Omental fat pad (tissue), 4 donors: ENCODE measurements around the gene PIKFYVE. TPM values are rescaled to one million over a fixed set of nuclear protein-coding genes. Genes with fewer than 3 reads are reported as not detected.

Experiments
- ATAC-seq: fragments of 150-250 bp; one replicate; pipeline ENCODE4 v1.9.1; 2016; ENCODE audit warnings: mild to moderate bottlenecking, moderate library complexity; ENCODE audit not compliant: low FRiP score
- DNase-seq: peaks from one replicate; pipeline ENCODE4 v3.0.0-alpha.2; 2019; ENCODE audit warnings: low spot score
- CTCF ChIP-seq, 3 donors: fragments of 450-650 bp; IDR thresholded peaks; one replicate each; pipeline ENCODE4 v1.5.1; 2016 to 2017; ENCODE audit warnings: antibody characterized with exemption in 3 of 3, mild to moderate bottlenecking in 3 of 3, moderate library complexity in 2 of 3
- total RNA-seq, 4 donors: library from RNA; depleted of rRNA; stranded (reverse); fragments of >200 nt; gene quantifications; one replicate each; pipeline ENCODE4 v1.1.0, GENCODE V29; 2016

Gene PIKFYVE
- total RNA-seq, 4 donors from 2014 or later: 27.1 to 39.2 (median 35.1) TPM

DNA sequence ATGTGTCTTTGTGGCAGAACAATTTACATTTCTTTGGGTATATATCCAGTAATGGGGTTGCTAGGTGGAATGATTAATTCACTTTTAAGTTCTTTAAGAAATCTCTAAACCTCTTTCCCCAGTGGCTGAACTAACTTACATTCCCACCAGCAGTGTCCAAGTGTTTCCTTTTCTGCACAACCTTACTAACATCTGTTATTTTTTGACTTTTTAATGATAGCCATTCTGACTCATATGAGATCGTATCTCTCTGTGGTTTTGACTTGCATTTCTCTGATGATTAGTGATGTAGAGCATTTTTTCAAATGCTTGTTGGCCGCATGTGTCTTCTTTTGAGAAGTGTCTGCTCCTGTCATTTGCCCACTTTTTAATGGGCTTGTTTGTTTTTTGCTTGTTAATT lies 97.4 kb downstream of the PIKFYVE start:
- no peak for TF ChIP-seq CTCF (IDR thresholded peaks at IDR 0.05)
- no peak for ATAC-seq
- no peak for DNase-seq

- DNase-seq: no peak
- no peak for ATAC-seq
- no peak for TF ChIP-seq CTCF (IDR thresholded peaks at IDR 0.05)
Measured at GRCh38 chr2:208366215-208367127, 100.4 kb downstream of the PIKFYVE start.

- no peak for TF ChIP-seq CTCF (IDR thresholded peaks at IDR 0.05)
- DNase-seq: no peak
- peak; percentile 80 for ATAC-seq
Measured at GRCh38 chr2:208369091-208369490, 103.0 kb downstream of the PIKFYVE start.

- ATAC-seq: no peak
- no peak for TF ChIP-seq CTCF (IDR thresholded peaks at IDR 0.05)
- no peak for DNase-seq
Measured at GRCh38 chr2:208370881-208371633, 105.0 kb downstream of the PIKFYVE start.

DNA sequence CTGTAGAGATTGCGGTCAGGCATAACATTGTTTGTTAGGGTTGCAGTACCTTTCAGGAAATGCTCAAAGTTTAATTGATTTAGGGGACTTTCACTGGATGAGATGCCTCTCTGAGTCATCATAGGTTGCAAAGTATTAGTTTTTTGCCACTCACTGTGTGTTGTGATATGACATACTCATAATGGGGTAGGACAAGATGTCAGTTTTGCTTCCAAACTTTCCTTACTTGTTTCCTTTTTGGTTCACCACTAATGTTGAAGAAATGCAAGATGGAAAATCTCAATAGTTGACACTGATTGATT lies 105.5 kb downstream of the PIKFYVE start:
- DNase-seq (no peak), ATAC-seq (no peak)
- no peak for TF ChIP-seq CTCF (IDR thresholded peaks at IDR 0.05)

GRCh38 chr2:208373460-208374089 lies 107.5 kb downstream of the PIKFYVE start:
- DNase-seq (no peak), ATAC-seq (peak; percentile 44)
- TF ChIP-seq CTCF (IDR thresholded peaks at IDR 0.05): peak in 1 of 3 donors; percentile 55
